HG03039 (cell line): ENCODE data around the gene UNC5C.
"Not testable (repeated sequence)": the region's sequence is repeated elsewhere in the genome, so short reads cannot be mapped to it uniquely, and the experiment has no call there.

Experiments used
- ATAC-seq: cut with Tn5 transposase; IDR thresholded peaks from one replicate; pipeline ENCODE4 v1.9.1; 2021; ENCODE audit warnings: mild to moderate bottlenecking, moderate library complexity; ENCODE audit not compliant: unreplicated experiment

The UNC5C gene

DNA sequence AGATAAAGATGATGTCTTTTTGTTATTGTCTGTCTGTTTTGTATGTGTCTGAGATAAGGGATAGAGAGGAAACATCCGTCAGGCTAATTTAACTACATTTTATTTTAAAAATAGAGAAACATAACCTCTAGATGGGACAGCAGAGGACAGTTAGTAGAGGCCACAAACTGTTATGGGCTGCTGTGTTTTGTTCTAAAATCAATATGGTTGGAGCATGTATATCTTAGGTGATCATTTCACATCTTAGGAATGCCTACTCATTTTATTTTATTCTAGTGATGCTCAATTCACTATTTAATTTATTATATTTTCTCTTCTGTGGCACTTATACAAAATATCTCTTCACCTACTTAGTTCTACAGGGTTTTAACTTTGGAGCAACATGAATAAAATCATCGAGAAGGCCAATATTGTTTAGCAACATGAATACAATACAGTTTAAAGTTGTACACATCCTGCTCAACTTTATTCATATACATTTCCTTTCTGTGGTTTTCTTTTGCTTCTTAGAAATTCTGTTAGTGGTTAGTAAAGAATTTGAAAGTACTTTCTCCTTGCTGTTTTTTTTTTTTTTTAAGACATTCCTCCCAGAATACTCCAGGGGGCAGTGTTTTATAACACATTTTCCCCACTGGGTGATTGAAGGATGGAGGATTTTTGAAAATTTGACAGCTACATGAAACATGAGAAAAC lies 392.9 kb downstream of the UNC5C start:
- ATAC-seq = no peak

GRCh38 chr4:95153182-95153581 lies 395.6 kb downstream of the UNC5C start:
- ATAC-seq = no peak

GRCh38 chr4:95151255-95151654 lies 397.5 kb downstream of the UNC5C start:
- no peak for ATAC-seq

- ATAC-seq = no peak
These were observed 405.8 kb downstream of the UNC5C start for GRCh38 chr4:95142932-95143331.

GRCh38 chr4:95141361-95141760 lies 407.4 kb downstream of the UNC5C start:
- no peak for ATAC-seq

DNA sequence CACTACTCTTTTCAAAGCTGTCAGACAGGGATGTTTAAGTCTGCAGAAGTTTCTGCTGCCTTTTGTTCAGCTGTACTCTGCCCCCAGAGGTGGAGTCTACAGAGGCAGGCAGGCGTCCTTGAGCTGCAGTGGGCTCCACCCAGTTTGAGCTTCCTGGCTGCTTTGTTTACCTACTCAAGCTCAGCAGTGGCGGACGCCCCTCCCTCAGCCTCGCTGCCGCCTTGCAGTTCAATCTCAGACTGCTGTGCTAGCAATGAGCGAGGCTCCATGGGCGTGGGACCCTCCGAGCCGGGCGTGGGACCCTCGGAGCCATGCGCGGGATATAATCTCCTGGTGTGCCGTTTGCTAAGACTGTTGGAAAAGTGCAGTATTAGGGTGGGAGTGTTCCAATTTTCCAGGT lies 409.3 kb downstream of the UNC5C start:
- ATAC-seq = not testable (repeated sequence)

GRCh38 chr4:95134016-95134415 lies 414.8 kb downstream of the UNC5C start:
- ATAC-seq = not testable (repeated sequence)

- no peak for ATAC-seq
These were observed 418.9 kb downstream of the UNC5C start for GRCh38 chr4:95129821-95130311.

- ATAC-seq = no peak
These were observed 419.7 kb downstream of the UNC5C start for GRCh38 chr4:95129031-95129430.

DNA sequence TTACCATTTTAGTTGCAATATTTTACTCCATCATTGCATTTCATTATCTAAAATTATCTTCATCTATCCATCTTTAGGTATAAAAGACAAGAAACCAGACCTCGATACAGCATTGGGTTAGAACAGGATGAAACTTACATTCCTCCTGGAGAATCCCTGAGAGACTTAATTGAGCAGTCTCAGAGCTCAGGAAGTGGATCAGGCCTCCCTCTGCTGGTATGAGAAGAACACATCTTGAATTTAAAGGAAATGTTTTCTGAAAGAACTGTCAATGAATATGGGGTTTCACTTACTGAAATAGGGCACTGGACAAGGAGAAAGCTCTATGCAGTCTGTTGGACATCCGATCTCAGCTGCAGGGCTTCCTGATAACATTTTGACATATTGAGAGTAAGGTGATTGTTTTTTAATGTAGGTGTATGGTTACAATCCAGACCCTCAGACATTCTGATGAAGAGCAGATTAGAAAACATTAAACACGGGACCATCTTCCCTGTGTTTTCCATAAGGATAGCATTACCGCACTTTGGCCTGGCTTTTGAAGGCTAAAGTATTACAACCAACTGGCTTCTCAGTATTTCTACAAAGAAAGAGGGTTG lies 423.8 kb downstream of the UNC5C start:
- no peak for ATAC-seq

DNA sequence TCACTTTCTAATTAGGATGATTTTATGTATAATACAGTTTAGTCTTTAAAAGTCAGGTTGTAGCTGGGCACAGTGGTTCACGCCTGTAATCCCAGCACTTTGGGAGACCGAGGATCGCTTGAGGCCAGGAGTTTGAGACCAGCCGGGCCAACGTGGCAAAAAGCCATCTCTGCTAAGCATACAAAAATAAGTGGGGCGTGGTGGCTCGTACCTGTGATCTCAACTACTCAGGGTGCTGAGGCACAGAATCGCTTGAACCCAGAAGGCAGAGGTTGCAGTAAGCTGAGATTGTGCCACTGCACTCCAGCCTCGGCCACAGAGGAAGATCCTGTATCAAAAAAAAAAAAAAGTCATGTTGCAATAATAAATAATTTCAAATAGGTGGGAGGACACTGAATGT lies 426.8 kb downstream of the UNC5C start:
- ATAC-seq = no peak

DNA sequence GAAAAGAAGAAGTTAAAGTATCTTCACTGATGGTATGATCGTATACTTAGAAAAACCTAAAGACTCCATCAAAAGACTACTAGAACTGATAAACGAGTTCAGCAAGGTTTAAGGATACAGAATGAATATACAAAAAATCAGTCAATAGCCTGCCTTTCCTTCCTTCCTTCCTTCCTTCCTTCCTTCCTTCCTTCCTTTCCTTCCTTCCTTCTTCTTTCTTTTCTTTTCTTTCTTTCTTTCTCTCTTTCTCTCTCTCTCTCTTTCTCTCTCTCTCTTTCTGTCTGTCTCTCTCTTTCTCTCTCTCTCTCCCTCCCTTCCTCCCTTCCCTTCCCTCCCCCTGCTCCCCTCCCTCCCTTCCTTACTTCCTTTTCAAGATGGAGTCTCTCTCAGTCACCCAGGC lies 428.3 kb downstream of the UNC5C start:
- ATAC-seq = no peak

DNA sequence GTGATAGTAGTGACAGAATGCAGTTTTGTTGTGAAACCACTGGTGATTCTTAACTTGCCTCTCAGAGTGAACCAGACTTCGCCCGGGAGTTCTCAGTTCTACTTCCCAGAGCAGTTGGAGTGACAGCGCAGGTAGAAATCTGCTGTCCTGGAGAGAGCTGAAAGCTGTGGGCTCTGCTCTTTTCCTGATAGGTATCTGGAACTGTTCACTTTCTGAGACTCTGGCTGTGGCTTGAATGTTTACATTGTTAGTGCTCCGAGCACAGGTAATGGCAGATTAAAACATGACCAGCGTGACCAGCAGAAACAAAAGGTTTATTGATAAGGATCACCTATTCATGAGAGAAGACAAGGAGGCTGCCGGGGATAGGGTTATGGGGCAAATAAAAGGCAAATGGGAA lies 430.3 kb downstream of the UNC5C start:
- ATAC-seq = no peak

- no peak for ATAC-seq
These were observed 434.3 kb downstream of the UNC5C start for GRCh38 chr4:95114521-95114920.
